ENCODE measurements around the gene QSOX1.
"Not testable (repeated sequence)": the region's sequence is repeated elsewhere in the genome, so short reads cannot be mapped to it uniquely, and the experiment has no call there.

QSOX1 gene

GRCh38 chr1:180154325-180155181 is at the start of gene QSOX1:
QSOX1 (plus strand) TSS chr1:180154869; CDS start chr1:180154908, 39 bp downstream.
- peak; percentile 95 for DNase-seq

GRCh38 chr1:180112091-180112490 is 42.6 kb upstream of the QSOX1 start:
- no peak for DNase-seq

- no peak for DNase-seq
Observed at GRCh38 chr1:180112984-180113647, 41.6 kb upstream of the QSOX1 start.

- no peak for DNase-seq
Observed at GRCh38 chr1:180114396-180114945, 40.2 kb upstream of the QSOX1 start.

GRCh38 chr1:180116964-180117763 is 37.5 kb upstream of the QSOX1 start:
- no peak for DNase-seq

GRCh38 chr1:180117764-180118116 is 36.9 kb upstream of the QSOX1 start:
- no peak for DNase-seq

- no peak for DNase-seq
Observed at GRCh38 chr1:180119837-180120236, 34.8 kb upstream of the QSOX1 start.

- DNase-seq = no peak
Observed at GRCh38 chr1:180123463-180123936, 31.2 kb upstream of the QSOX1 start.

GRCh38 chr1:180130651-180131050 is 24.0 kb upstream of the QSOX1 start:
- no peak for DNase-seq

- DNase-seq = no peak
Observed at GRCh38 chr1:180131510-180131909, 23.2 kb upstream of the QSOX1 start.

GRCh38 chr1:180133193-180133592 is 21.5 kb upstream of the QSOX1 start:
- no peak for DNase-seq

GRCh38 chr1:180133688-180134087 is 21.0 kb upstream of the QSOX1 start:
- DNase-seq = not testable (repeated sequence)

GRCh38 chr1:180135535-180135934 is 19.1 kb upstream of the QSOX1 start:
- no peak for DNase-seq

GRCh38 chr1:180136331-180136967 is 18.2 kb upstream of the QSOX1 start:
- no peak for DNase-seq

GRCh38 chr1:180136968-180137356 is 17.7 kb upstream of the QSOX1 start:
- no peak for DNase-seq

GRCh38 chr1:180137776-180138175 is 16.9 kb upstream of the QSOX1 start:
- DNase-seq = no peak

- DNase-seq = no peak
Observed at GRCh38 chr1:180141381-180141934, 13.2 kb upstream of the QSOX1 start.

GRCh38 chr1:180143359-180143758 is 11.3 kb upstream of the QSOX1 start:
- no peak for DNase-seq

- DNase-seq = no peak
Observed at GRCh38 chr1:180144659-180145357, 9.9 kb upstream of the QSOX1 start.

- no peak for DNase-seq
Observed at GRCh38 chr1:180145446-180145845, 9.2 kb upstream of the QSOX1 start.

GRCh38 chr1:180150982-180151381 is 3.7 kb upstream of the QSOX1 start:
- DNase-seq = no peak

GRCh38 chr1:180151508-180151907 is 3.2 kb upstream of the QSOX1 start:
- no peak for DNase-seq

Data from activated effector memory CD4-positive, alpha-beta T cell treated with anti-CD3 and anti-CD28 coated beads, Interleukin-2, amount 50 U/mL, for 16 hours (primary cell).